GM12878 (cell line): Measurements from ENCODE around the gene RCN1. TPM values are rescaled to one million over a fixed set of nuclear protein-coding genes. Genes with fewer than 3 reads are reported as not detected.

Experiments
- CHD1 ChIP-seq: IDR thresholded peaks from 2 replicates; pipeline ENCODE4 v1.6.1; 2012; ENCODE audit warnings: low read depth, low read length, improper control_type of control experiment
- CREB1 ChIP-seq: IDR thresholded peaks from 2 replicates; pipeline ENCODE4 v1.6.1; 2012; ENCODE audit warnings: low read depth, mild to moderate bottlenecking, inconsistent platforms
- LARP7 ChIP-seq: fragments of 450-650 bp; IDR thresholded peaks from 2 replicates; pipeline ENCODE4 v1.6.1; 2017; ENCODE audit warnings: mild to moderate bottlenecking
- POU2F2 ChIP-seq: IDR thresholded peaks from 3 replicates; pipeline ENCODE4 v1.6.1; 2011; ENCODE audit warnings: low read depth, mild to moderate bottlenecking, low read length, borderline replicate concordance
- ZBTB33 ChIP-seq: fragments of 450-650 bp; IDR thresholded peaks from 2 replicates; pipeline ENCODE4 v1.6.1; 2017; ENCODE audit warnings: mild to moderate bottlenecking
- polyA plus RNA-seq, 11 experiments: library from polyadenylated mRNA; depleted of rRNA in 4 of 11; unstranded in 6 of 11; stranded (reverse) in 5 of 11; fragments of >200 nt; fragmentation: Nextera tagmentation in 4 of 11; fragmentation: Illumina TruSeq in 1 of 11; extraction: Ambion mirVana in 4 of 11; extraction: Trizol in 1 of 11; gene quantifications; 1 replicate in 1 of 11; 2 replicates in 10 of 11; pipeline versions ENCODE4 v1.2.1 to v1.2.3, GENCODE V29; 2011 to 2016; ENCODE audit warnings: inconsistent platforms in 2 of 11, missing spikeins in 2 of 11, low read depth in 1 of 11
- total RNA-seq, 4 experiments: library from RNA; depleted of rRNA in 3 of 4; stranded (reverse); fragments of >200 nt in 3 of 4; fragmentation: Illumina TruSeq in 1 of 4; extraction: Trizol in 1 of 4; gene quantifications; 2 replicates each; pipeline versions ENCODE4 v1.2.1 to v1.2.3, GENCODE V29; 2013 to 2021
- TF ChIP-seq, protein P1 (sequence below): fragments of 450-650 bp; IDR thresholded peaks from 2 replicates; pipeline ENCODE4 v1.6.1; 2017; ENCODE audit warnings: borderline replicate concordance
- TF ChIP-seq, protein P2 (sequence below): fragments of 450-650 bp; IDR thresholded peaks from 2 replicates; pipeline ENCODE4 v1.6.1; 2016; ENCODE audit warnings: mild to moderate bottlenecking
- TF ChIP-seq, protein P3 (sequence below): fragments of 450-650 bp; IDR thresholded peaks from 2 replicates; pipeline ENCODE4 v1.6.1; 2017; ENCODE audit warnings: mild to moderate bottlenecking, low read depth, inconsistent platforms; ENCODE audit not compliant: poor library complexity, severe bottlenecking

The RCN1 gene
- total and polyA plus RNA-seq, 10 of the 15 experiments (the other 5 are each of a cell fraction or from before 2014, with no cell fraction given) = 17.6 to 76.7 (median 56.4) TPM

GRCh38 chr11:32053151-32053888 is 37.6 kb upstream of the RCN1 start (continued):
- TF ChIP-seq, protein P1, sequence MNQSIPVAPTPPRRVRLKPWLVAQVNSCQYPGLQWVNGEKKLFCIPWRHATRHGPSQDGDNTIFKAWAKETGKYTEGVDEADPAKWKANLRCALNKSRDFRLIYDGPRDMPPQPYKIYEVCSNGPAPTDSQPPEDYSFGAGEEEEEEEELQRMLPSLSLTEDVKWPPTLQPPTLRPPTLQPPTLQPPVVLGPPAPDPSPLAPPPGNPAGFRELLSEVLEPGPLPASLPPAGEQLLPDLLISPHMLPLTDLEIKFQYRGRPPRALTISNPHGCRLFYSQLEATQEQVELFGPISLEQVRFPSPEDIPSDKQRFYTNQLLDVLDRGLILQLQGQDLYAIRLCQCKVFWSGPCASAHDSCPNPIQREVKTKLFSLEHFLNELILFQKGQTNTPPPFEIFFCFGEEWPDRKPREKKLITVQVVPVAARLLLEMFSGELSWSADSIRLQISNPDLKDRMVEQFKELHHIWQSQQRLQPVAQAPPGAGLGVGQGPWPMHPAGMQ = no peak
- TF ChIP-seq POU2F2 (no peak), ZBTB33 (no peak), CHD1 (no peak), CREB1 (no peak), LARP7 (no peak)
- TF ChIP-seq, protein P2, sequence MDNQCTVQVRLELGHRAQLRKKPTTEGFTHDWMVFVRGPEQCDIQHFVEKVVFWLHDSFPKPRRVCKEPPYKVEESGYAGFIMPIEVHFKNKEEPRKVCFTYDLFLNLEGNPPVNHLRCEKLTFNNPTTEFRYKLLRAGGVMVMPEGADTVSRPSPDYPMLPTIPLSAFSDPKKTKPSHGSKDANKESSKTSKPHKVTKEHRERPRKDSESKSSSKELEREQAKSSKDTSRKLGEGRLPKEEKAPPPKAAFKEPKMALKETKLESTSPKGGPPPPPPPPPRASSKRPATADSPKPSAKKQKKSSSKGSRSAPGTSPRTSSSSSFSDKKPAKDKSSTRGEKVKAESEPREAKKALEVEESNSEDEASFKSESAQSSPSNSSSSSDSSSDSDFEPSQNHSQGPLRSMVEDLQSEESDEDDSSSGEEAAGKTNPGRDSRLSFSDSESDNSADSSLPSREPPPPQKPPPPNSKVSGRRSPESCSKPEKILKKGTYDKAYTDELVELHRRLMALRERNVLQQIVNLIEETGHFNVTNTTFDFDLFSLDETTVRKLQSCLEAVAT = no peak
- TF ChIP-seq, protein P3, sequence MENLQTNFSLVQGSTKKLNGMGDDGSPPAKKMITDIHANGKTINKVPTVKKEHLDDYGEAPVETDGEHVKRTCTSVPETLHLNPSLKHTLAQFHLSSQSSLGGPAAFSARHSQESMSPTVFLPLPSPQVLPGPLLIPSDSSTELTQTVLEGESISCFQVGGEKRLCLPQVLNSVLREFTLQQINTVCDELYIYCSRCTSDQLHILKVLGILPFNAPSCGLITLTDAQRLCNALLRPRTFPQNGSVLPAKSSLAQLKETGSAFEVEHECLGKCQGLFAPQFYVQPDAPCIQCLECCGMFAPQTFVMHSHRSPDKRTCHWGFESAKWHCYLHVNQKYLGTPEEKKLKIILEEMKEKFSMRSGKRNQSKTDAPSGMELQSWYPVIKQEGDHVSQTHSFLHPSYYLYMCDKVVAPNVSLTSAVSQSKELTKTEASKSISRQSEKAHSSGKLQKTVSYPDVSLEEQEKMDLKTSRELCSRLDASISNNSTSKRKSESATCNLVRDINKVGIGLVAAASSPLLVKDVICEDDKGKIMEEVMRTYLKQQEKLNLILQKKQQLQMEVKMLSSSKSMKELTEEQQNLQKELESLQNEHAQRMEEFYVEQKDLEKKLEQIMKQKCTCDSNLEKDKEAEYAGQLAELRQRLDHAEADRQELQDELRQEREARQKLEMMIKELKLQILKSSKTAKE = no peak
